DOHH2 (cell line): Measurements from ENCODE around the gene DNAI2.

Source experiments
- CTCF ChIP-seq: fragments of 200-600 bp; sonication (generic); IDR thresholded peaks from one replicate; pipeline ENCODE4 v1.5.1; 2014; ENCODE audit warnings: antibody characterized with exemption, mild to moderate bottlenecking, low read depth, low read length; ENCODE audit not compliant: poor library complexity, severe bottlenecking
- EZH2phosphoT487 ChIP-seq: fragments of 200-600 bp; sonication (generic); IDR thresholded peaks from 2 replicates; pipeline ENCODE4 v1.6.1; 2017; ENCODE audit warnings: borderline replicate concordance, mild to moderate bottlenecking, antibody characterized with exemption, low read length, moderate library complexity, mixed read lengths

GRCh38 chr17:74244548-74244947 lies 29.5 kb upstream of the DNAI2 start:
- TF ChIP-seq EZH2phosphoT487 (no peak), CTCF (no peak)
